Mesodermal cell (in vitro differentiated cells): ENCODE data around the gene ATP8B2. TPM values are rescaled to one million over a fixed set of nuclear protein-coding genes. Genes with fewer than 3 reads are reported as not detected.
"Not testable (repeated sequence)": the region's sequence is repeated elsewhere in the genome, so short reads cannot be mapped to it uniquely, and the experiment has no call there.

Experiments used
- H3K27ac ChIP-seq: 2 replicates; pipeline ENCODE4 v1.7.0; 2013; ENCODE audit warnings: mild to moderate bottlenecking, low read depth, low read length, moderate library complexity; ENCODE audit not compliant: severe bottlenecking
- H3K36me3 ChIP-seq: 2 replicates; pipeline ENCODE4 v1.7.1; 2013; ENCODE audit warnings: mild to moderate bottlenecking, low read length, moderate library complexity; ENCODE audit not compliant: control insufficient read depth, insufficient read depth
- H3K4me1 ChIP-seq: one replicate; pipeline ENCODE4 v1.7.1; 2013; ENCODE audit warnings: mild to moderate bottlenecking, low read length; ENCODE audit not compliant: insufficient read depth, control insufficient read depth, poor library complexity, severe bottlenecking
- H3K4me3 ChIP-seq: 2 replicates; pipeline ENCODE4 v1.7.0; 2013; ENCODE audit warnings: low read length, control low read depth, mild to moderate bottlenecking; ENCODE audit not compliant: insufficient read depth, poor library complexity, severe bottlenecking; ENCODE audit errors: extremely low read depth
- H3K9me3 ChIP-seq: 2 replicates; pipeline ENCODE4 v1.7.1; 2013; ENCODE audit warnings: mild to moderate bottlenecking, low read length, moderate library complexity; ENCODE audit not compliant: control insufficient read depth
- WGBS, 2 experiments: methylation state at CpG; one replicate each; pipeline ENCODE4 v1.1.5; 2013; ENCODE audit warnings: missing lambda C conversion rate in 2 of 2; ENCODE audit not compliant: insufficient coverage in 2 of 2; 5-methylcytosine and 5-hydroxymethylcytosine counted together
- polyA plus RNA-seq, 2 experiments: library from polyadenylated mRNA; stranded (reverse); fragments of 50-300 nt; gene quantifications; one replicate each; pipeline ENCODE4 v1.2.3, GENCODE V29; 2013

The ATP8B2 gene
- 45.4 TPM for polyA plus RNA-seq (2013, experiment 1 of 2)
- 45.8 TPM for polyA plus RNA-seq (2013, experiment 2 of 2)

- H3K27ac ChIP-seq = peak within 1 kb of the TSS; percentile 92
- 0 to 1% methylated on average over 13 to 25 of the region's 56 CpGs for WGBS, 2 experiments
- peaks cover under 1% of the 10 kb centered on the region for H3K36me3 ChIP-seq
- peaks cover 26% of the 10 kb centered on the region for H3K4me1 ChIP-seq
- peak within 1 kb of the TSS; percentile 72 for H3K4me3 ChIP-seq
- H3K9me3 ChIP-seq = no peaks in the 10 kb centered on the region
Observed at GRCh38 chr1:154324669-154325582, at the start of gene ATP8B2. TSS of gene ATP8B2 (plus strand) at chr1:154325525. CDS start at chr1:154328142, 2,617 bp downstream.

GRCh38 chr1:154276797-154277196 is 48.5 kb upstream of the ATP8B2 start:
- Histone ChIP-seq H3K36me3 (peaks cover 21% of the 10 kb centered on the region), H3K9me3 (no peaks in the 10 kb centered on the region), H3K4me1 (peaks cover 4% of the 10 kb centered on the region), H3K4me3 (no peak overlapping the region), H3K27ac (no peak overlapping the region)
- WGBS, 2 experiments = 90 to 100% methylated on average over 1 to 2 of the region's 7 CpGs

- H3K36me3 ChIP-seq, H3K4me1 ChIP-seq, H3K9me3 ChIP-seq, H3K27ac ChIP-seq, H3K4me3 ChIP-seq: not testable (repeated sequence)
- WGBS, 2 experiments = no CpG with 5 or more reads among the region's 30 CpGs
Observed at GRCh38 chr1:154287591-154287990, 37.7 kb upstream of the ATP8B2 start.

- Histone ChIP-seq H3K4me3 (no peak overlapping the region), H3K4me1 (no peaks in the 10 kb centered on the region), H3K9me3 (no peaks in the 10 kb centered on the region), H3K27ac (no peak overlapping the region), H3K36me3 (no peaks in the 10 kb centered on the region)
- 89 to 100% methylated on average over 1 of the region's 3 CpGs for WGBS, 2 experiments
Observed at GRCh38 chr1:154288661-154289060, 36.7 kb upstream of the ATP8B2 start.

GRCh38 chr1:154290921-154291320 is 34.4 kb upstream of the ATP8B2 start:
- no peak overlapping the region for H3K4me3 ChIP-seq
- H3K27ac ChIP-seq = no peak overlapping the region
- H3K36me3 ChIP-seq = no peaks in the 10 kb centered on the region
- WGBS, 2 experiments = 100% methylated on average over 1 of the region's 1 CpG; no CpG with 5 or more reads in 1 of the 2 experiments
- no peaks in the 10 kb centered on the region for H3K4me1 ChIP-seq
- H3K9me3 ChIP-seq = peaks cover 8% of the 10 kb centered on the region

- Histone ChIP-seq H3K4me3 (no peak overlapping the region), H3K9me3 (peaks cover 8% of the 10 kb centered on the region), H3K27ac (no peak overlapping the region), H3K36me3 (no peaks in the 10 kb centered on the region), H3K4me1 (no peaks in the 10 kb centered on the region)
- WGBS, 2 experiments = 66 to 87% methylated on average over 7 of the region's 8 CpGs
Observed at GRCh38 chr1:154295408-154296235, 29.7 kb upstream of the ATP8B2 start.

GRCh38 chr1:154301582-154301981 is 23.7 kb upstream of the ATP8B2 start:
- no peaks in the 10 kb centered on the region for H3K36me3 ChIP-seq
- H3K4me1 ChIP-seq = no peaks in the 10 kb centered on the region
- WGBS, 2 experiments = 100% methylated on average over 1 of the region's 1 CpG
- no peaks in the 10 kb centered on the region for H3K9me3 ChIP-seq
- H3K4me3 ChIP-seq = no peak overlapping the region
- H3K27ac ChIP-seq = no peak overlapping the region

- Histone ChIP-seq H3K27ac (no peak overlapping the region), H3K36me3 (no peaks in the 10 kb centered on the region), H3K4me1 (no peaks in the 10 kb centered on the region), H3K4me3 (no peak overlapping the region), H3K9me3 (peaks cover 4% of the 10 kb centered on the region)
- 90 to 91% methylated on average over 6 to 9 of the region's 9 CpGs for WGBS, 2 experiments
Observed at GRCh38 chr1:154304664-154305337, 20.5 kb upstream of the ATP8B2 start.

GRCh38 chr1:154306151-154306550 is 19.2 kb upstream of the ATP8B2 start:
- Histone ChIP-seq H3K9me3 (peaks cover 4% of the 10 kb centered on the region), H3K4me1 (no peaks in the 10 kb centered on the region), H3K4me3 (no peak overlapping the region), H3K27ac (no peak overlapping the region), H3K36me3 (no peaks in the 10 kb centered on the region)
- 83 to 100% methylated on average over 1 to 2 of the region's 3 CpGs for WGBS, 2 experiments

GRCh38 chr1:154307670-154308270 is 17.6 kb upstream of the ATP8B2 start:
- not testable (repeated sequence) for H3K4me3 ChIP-seq, H3K9me3 ChIP-seq, H3K36me3 ChIP-seq, H3K4me1 ChIP-seq, H3K27ac ChIP-seq
- WGBS, 2 experiments = 70 to 83% methylated on average over 4 of the region's 4 CpGs
